K562 (cell line): ENCODE measurements around the gene FTO. TPM values are rescaled to one million over a fixed set of nuclear protein-coding genes. Genes with fewer than 3 reads are reported as not detected.

Experiments
- CBFA2T3 ChIP-seq: fragments of 450-650 bp; IDR thresholded peaks from 2 replicates; pipeline ENCODE4 v1.6.1; 2017
- FOXJ2 ChIP-seq: fragments of 200-800 bp; sonication (Bioruptor generic); IDR thresholded peaks from 2 replicates; pipeline ENCODE4 v1.6.1; 2016; ENCODE audit warnings: missing genetic modification characterization, missing compliant biosample characterization
- RBM15 ChIP-seq: fragments of 200-400 bp; formaldehyde crosslinking; IDR thresholded peaks from 2 replicates; pipeline ENCODE4 v1.6.1; 2018; ENCODE audit warnings: mild to moderate bottlenecking, low read length, moderate library complexity; ENCODE audit not compliant: insufficient read depth
- TBP ChIP-seq: optimal IDR thresholded peaks from 2 replicates; pipeline ENCODE3; 2011; ENCODE audit warnings: low read depth, low read length, improper control_type of control experiment
- TGIF2 ChIP-seq: sonication (generic); formaldehyde crosslinking; IDR thresholded peaks from 2 replicates; pipeline ENCODE4 v1.8.1; 2022; ENCODE audit warnings: mild to moderate bottlenecking, missing genetic modification reagents, moderate library complexity
- ZNF318 ChIP-seq, 2 experiments: fragments of 450-650 bp; IDR thresholded peaks; 2 replicates each; pipeline ENCODE4 v1.6.1; 2016; ENCODE audit warnings: mild to moderate bottlenecking in 2 of 2, borderline replicate concordance in 1 of 2, low read depth in 1 of 2, moderate library complexity in 1 of 2
- ZNF436 ChIP-seq: fragments of 250-450, 450-650 bp; sonication (Bioruptor Pico); formaldehyde crosslinking; IDR thresholded peaks from 2 replicates; pipeline ENCODE4 v1.7.0; 2020; ENCODE audit warnings: mild to moderate bottlenecking
- polyA plus RNA-seq, 8 experiments: library from polyadenylated mRNA; depleted of rRNA in 4 of 8; stranded (reverse) in 5 of 8; unstranded in 3 of 8; fragments of >200 nt; fragmentation: Nextera tagmentation in 2 of 8; fragmentation: Illumina TruSeq in 1 of 8; extraction: Ambion mirVana in 2 of 8; extraction: Trizol in 1 of 8; gene quantifications; 2 replicates each; pipeline versions ENCODE4 v1.2.1 to v1.2.3, GENCODE V29; 2011 to 2014; ENCODE audit warnings: inconsistent platforms in 1 of 8, missing spikeins in 1 of 8
- total RNA-seq, 7 experiments: library from RNA; depleted of rRNA in 6 of 7; stranded (reverse); fragments of >200 nt in 6 of 7; fragmentation: Illumina TruSeq in 2 of 7; extraction: Trizol in 2 of 7; gene quantifications; 2 replicates each; pipeline versions ENCODE4 v1.2.1 to v1.2.3, GENCODE V29; 2011 to 2021; ENCODE audit warnings: low replicate concordance in 1 of 7

FTO gene
- total and polyA plus RNA-seq, 9 of the 15 experiments (the other 6 are each of a cell fraction or from before 2014, with no cell fraction given): 11.3 to 27.7 (median 25.5) TPM

GRCh38 chr16:54030451-54030850, 326.5 kb downstream of the FTO start (continued):
- TF ChIP-seq ZNF318 (IDR thresholded peaks at IDR 0.05; ENCODE audit: borderline replicate concordance in 1 of 2, low read depth in 1 of 2): no peak
- TF ChIP-seq FOXJ2 (tag): no peak
- no peak for TF ChIP-seq CBFA2T3
- TF ChIP-seq RBM15: no peak
- no peak for TF ChIP-seq TGIF2 (CRISPR knock-in tag)
- TF ChIP-seq TBP: no peak
- TF ChIP-seq ZNF436: no peak
